OCI-LY7 (cell line): ENCODE results near the gene CDC42EP1.

Experiments used
- EZH2phosphoT487 ChIP-seq: fragments of 200-600 bp; sonication (generic); IDR thresholded peaks from 2 replicates; pipeline ENCODE4 v1.6.1; 2018; ENCODE audit warnings: low read depth, borderline replicate concordance, mild to moderate bottlenecking, mixed run types, antibody characterized with exemption, low read length, moderate library complexity, mixed read lengths
- TF ChIP-seq, protein P1 (sequence below): fragments of 200-600 bp; sonication (generic); conservative IDR thresholded peaks from 2 replicates; pipeline ENCODE4 v1.5.1; 2014; ENCODE audit warnings: mild to moderate bottlenecking, antibody characterized with exemption, low read length, moderate library complexity, mixed read lengths

DNA sequence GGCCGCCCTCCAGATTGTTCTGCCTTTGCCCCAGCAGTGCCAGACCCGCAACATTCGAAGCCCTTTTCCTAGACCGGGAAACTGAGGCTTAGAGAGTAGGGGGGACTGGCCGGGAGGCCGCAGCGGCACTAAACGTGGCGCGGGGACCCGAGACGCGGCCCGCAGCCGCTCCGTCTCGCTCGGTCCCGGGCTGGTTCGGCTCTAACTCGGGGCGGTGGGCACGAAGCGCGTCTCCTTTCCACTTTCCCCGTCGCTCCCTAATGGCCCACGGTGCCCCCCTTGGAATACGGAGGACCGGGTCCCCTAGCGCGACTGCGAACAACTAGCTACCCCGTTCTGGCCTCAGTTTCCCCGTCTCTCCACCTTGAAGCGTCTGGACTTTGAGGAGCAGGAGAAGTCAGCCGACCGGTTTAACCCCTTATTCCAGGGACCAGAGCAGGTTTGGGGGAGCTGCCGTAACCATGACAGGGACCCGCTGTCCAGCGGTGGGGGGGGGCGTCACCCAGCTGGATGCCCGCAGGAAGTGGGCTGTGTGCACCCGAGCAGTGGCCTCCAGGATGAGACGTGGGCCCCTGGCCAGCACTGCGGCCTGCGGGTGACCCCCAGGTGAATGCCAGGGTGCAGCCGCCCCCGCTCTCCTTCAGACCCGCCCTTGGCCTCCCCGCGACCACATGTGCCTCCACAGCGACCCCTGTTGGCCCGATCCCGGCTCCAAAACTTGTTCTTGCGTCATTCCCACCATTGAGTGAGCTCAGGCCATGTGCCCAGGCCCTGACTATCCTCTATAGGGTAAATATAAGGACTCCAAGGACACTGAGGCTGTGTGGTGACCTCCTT is 1.1 kb downstream of the CDC42EP1 start:
- TF ChIP-seq, protein P1, sequence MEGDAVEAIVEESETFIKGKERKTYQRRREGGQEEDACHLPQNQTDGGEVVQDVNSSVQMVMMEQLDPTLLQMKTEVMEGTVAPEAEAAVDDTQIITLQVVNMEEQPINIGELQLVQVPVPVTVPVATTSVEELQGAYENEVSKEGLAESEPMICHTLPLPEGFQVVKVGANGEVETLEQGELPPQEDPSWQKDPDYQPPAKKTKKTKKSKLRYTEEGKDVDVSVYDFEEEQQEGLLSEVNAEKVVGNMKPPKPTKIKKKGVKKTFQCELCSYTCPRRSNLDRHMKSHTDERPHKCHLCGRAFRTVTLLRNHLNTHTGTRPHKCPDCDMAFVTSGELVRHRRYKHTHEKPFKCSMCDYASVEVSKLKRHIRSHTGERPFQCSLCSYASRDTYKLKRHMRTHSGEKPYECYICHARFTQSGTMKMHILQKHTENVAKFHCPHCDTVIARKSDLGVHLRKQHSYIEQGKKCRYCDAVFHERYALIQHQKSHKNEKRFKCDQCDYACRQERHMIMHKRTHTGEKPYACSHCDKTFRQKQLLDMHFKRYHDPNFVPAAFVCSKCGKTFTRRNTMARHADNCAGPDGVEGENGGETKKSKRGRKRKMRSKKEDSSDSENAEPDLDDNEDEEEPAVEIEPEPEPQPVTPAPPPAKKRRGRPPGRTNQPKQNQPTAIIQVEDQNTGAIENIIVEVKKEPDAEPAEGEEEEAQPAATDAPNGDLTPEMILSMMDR = peak; percentile 84
- TF ChIP-seq EZH2phosphoT487 = no peak
